Neural cell (in vitro differentiated cells): ENCODE data around the gene HERC2. TPM values are rescaled to one million over a fixed set of nuclear protein-coding genes. Genes with fewer than 3 reads are reported as not detected.
A peak's percentile ranks its signal among the peaks of the same experiment; 100 is the strongest.

Source experiments
- H2AFZ ChIP-seq: fragments of 200-600, 300-800 bp; sonication (generic), shearing (Covaris generic); 2 replicates; pipeline ENCODE4 v1.6.0; 2014; ENCODE audit warnings: low read depth, mild to moderate bottlenecking, antibody characterized with exemption, low read length, moderate library complexity
- H3F3A ChIP-seq: fragments of 200-600 bp; shearing (Covaris generic); 2 replicates; pipeline ENCODE4 v1.6.1; 2016; ENCODE audit warnings: mild to moderate bottlenecking, moderate library complexity, mixed read lengths, antibody characterized with exemption, low read length; ENCODE audit not compliant: insufficient read depth, poor library complexity, severe bottlenecking
- H3K27ac ChIP-seq: fragments of 200-600, 300-800 bp; sonication (generic), shearing (Covaris generic); 2 replicates; pipeline ENCODE4 v1.5.1; 2014; ENCODE audit warnings: mild to moderate bottlenecking, low read length, moderate library complexity
- H3K27me3 ChIP-seq: fragments of 300-800, 200-600 bp; sonication (generic), shearing (Covaris generic); 2 replicates; pipeline ENCODE4 v1.6.0; 2014; ENCODE audit warnings: mild to moderate bottlenecking, low read depth, low read length, moderate library complexity; ENCODE audit not compliant: insufficient read depth
- H3K36me3 ChIP-seq: fragments of 300-800, 200-600 bp; sonication (generic), shearing (Covaris generic); 2 replicates; pipeline ENCODE4 v1.5.1; 2014; ENCODE audit warnings: mild to moderate bottlenecking, antibody characterized with exemption, low read length, moderate library complexity; ENCODE audit not compliant: insufficient read depth
- H3K4me2 ChIP-seq: fragments of 300-800, 200-600 bp; sonication (generic), shearing (Covaris generic); 2 replicates; pipeline ENCODE4 v1.6.0; 2014; ENCODE audit warnings: mild to moderate bottlenecking, low read length
- H3K4me3 ChIP-seq: fragments of 300-800, 200-600 bp; sonication (generic), shearing (Covaris generic); 2 replicates; pipeline ENCODE4 v1.5.1; 2014; ENCODE audit warnings: mild to moderate bottlenecking, low read length, moderate library complexity
- H3K79me2 ChIP-seq: fragments of 200-600 bp; shearing (Covaris generic); replicated peaks from 2 replicates; pipeline ENCODE4 v1.6.0; 2014; ENCODE audit warnings: mild to moderate bottlenecking, low read length, moderate library complexity; ENCODE audit not compliant: insufficient read depth
- H3K9ac ChIP-seq: fragments of 300-800, 200-600 bp; sonication (generic), shearing (Covaris generic); 2 replicates; pipeline ENCODE4 v1.6.1; 2016; ENCODE audit warnings: mild to moderate bottlenecking, low read length, mixed read lengths
- H3K9me2 ChIP-seq: fragments of 200-600 bp; shearing (Covaris generic); 2 replicates; pipeline ENCODE4 v1.6.1; 2016; ENCODE audit warnings: mild to moderate bottlenecking, low read length, mixed read lengths; ENCODE audit not compliant: insufficient read depth
- H3K9me3 ChIP-seq: fragments of 200-600, 300-800 bp; sonication (generic), shearing (Covaris generic); 2 replicates; pipeline ENCODE4 v1.6.1; 2016; ENCODE audit warnings: mild to moderate bottlenecking, mixed run types, low read length, moderate library complexity, mixed read lengths
- H4K20me1 ChIP-seq: fragments of 200-600 bp; shearing (Covaris generic); 2 replicates; pipeline ENCODE4 v1.6.1; 2016; ENCODE audit warnings: mild to moderate bottlenecking, mixed run types; ENCODE audit not compliant: insufficient read depth
- EP300 ChIP-seq: fragments of 450-650 bp; conservative IDR thresholded peaks from 2 replicates; pipeline ENCODE4 v1.6.1; 2014; ENCODE audit warnings: antibody characterized with exemption, mild to moderate bottlenecking, moderate library complexity; ENCODE audit not compliant: poor library complexity, severe bottlenecking
- EZH2 ChIP-seq: fragments of 200-600, 300-800 bp; shearing (Covaris generic), sonication (generic); IDR thresholded peaks from 2 replicates; pipeline ENCODE4 v1.6.1; 2014; ENCODE audit warnings: antibody characterized with exemption, low read length, borderline replicate concordance, mild to moderate bottlenecking; ENCODE audit not compliant: insufficient read depth, poor library complexity, severe bottlenecking
- MXI1 ChIP-seq: fragments of 450-650 bp; conservative IDR thresholded peaks from 2 replicates; pipeline ENCODE4 v1.6.1; 2014; ENCODE audit warnings: antibody characterized with exemption, mild to moderate bottlenecking; ENCODE audit not compliant: poor library complexity, severe bottlenecking
- POLR2AphosphoS5 ChIP-seq: IDR thresholded peaks from 2 replicates; pipeline ENCODE4 v1.6.1; 2012
- RAD21 ChIP-seq: fragments of 450-650 bp; conservative IDR thresholded peaks from 2 replicates; pipeline ENCODE4 v1.6.1; 2014; ENCODE audit warnings: antibody characterized with exemption, mild to moderate bottlenecking, moderate library complexity
- REST ChIP-seq: IDR thresholded peaks from 2 replicates; pipeline ENCODE4 v1.6.1; 2012; ENCODE audit warnings: borderline replicate concordance
- SMC3 ChIP-seq: fragments of 450-650 bp; conservative IDR thresholded peaks from 2 replicates; pipeline ENCODE4 v1.6.1; 2014; ENCODE audit warnings: antibody characterized with exemption, mild to moderate bottlenecking, moderate library complexity; ENCODE audit not compliant: poor library complexity
- TAF1 ChIP-seq: IDR thresholded peaks from 2 replicates; pipeline ENCODE4 v1.6.1; 2012; ENCODE audit warnings: low read depth
- polyA plus RNA-seq: library from polyadenylated mRNA; depleted of rRNA; stranded (reverse); fragments of >200 nt; gene quantifications from 2 replicates; pipeline ENCODE4 v1.2.3, GENCODE V29; 2014
- TF ChIP-seq, protein P1 (sequence below): fragments of 450-650 bp; IDR thresholded peaks from 2 replicates; pipeline ENCODE4 v1.5.1; 2014; ENCODE audit warnings: antibody characterized with exemption, mild to moderate bottlenecking, moderate library complexity; ENCODE audit not compliant: poor library complexity, severe bottlenecking

Gene HERC2
- polyA plus RNA-seq, 1 donor from 2014 or later, result 47.3 TPM

DNA sequence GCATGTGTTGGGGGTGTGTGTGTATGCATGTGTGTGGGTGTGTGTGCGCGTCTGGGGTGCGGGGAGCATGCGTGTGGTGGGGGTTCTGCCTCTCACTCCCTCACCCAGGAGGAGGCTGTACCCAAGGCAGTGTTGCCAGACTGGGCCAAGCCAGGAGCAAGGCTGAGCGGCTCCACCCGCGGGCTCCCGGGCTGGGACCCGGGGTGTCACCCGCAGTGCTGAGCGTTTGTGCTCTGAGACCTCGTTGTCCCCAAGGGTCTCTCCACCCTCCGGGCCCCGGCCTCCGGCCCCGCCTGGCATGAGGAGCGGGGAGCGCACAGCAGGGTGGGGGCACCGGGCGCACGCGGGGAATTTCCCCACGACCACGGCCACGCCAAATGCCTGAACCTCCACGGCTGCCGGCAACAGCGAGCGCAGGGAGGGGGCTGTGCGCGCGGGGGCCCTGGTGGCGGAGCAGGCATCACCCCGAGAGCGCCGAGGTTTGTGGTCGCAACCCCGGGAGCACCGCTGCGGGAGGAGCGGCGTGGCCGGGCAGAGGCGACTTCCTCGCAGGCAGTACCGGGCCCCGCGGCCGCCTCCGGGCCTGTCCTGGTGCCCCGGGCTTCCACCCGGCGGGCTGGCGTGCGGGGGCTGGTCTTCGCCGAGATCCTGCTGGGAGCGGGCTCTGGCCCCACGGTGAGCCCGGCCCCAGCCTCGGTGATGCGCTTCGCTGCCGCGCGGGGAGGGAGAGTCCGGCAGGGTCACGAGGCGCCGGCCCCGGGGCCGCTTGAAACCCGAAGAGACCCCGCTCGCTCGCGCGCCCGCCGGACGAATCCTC lies 215.5 kb downstream of the HERC2 start:
- Histone ChIP-seq H3K27ac (no peak overlapping the region), H3K4me2 (no peak overlapping the region), H3F3A (no peaks in the 10 kb centered on the region), H3K27me3 (peaks cover 32% of the 10 kb centered on the region), H3K36me3 (no peaks in the 10 kb centered on the region), H3K4me3 (peak overlapping the region; percentile 55), H2AFZ (no peak overlapping the region), H3K9me2 (no peaks in the 10 kb centered on the region), H3K9me3 (no peaks in the 10 kb centered on the region), H4K20me1 (no peaks in the 10 kb centered on the region), H3K79me2 (no peaks in the 10 kb centered on the region), H3K9ac (no peak overlapping the region)
- TF ChIP-seq EP300, result no peak
- TF ChIP-seq POLR2AphosphoS5, result no peak
- no peak for TF ChIP-seq TAF1
- TF ChIP-seq RAD21, result no peak
- TF ChIP-seq EZH2, result no peak
- no peak for TF ChIP-seq MXI1
- TF ChIP-seq REST, result no peak
- TF ChIP-seq, protein P1, sequence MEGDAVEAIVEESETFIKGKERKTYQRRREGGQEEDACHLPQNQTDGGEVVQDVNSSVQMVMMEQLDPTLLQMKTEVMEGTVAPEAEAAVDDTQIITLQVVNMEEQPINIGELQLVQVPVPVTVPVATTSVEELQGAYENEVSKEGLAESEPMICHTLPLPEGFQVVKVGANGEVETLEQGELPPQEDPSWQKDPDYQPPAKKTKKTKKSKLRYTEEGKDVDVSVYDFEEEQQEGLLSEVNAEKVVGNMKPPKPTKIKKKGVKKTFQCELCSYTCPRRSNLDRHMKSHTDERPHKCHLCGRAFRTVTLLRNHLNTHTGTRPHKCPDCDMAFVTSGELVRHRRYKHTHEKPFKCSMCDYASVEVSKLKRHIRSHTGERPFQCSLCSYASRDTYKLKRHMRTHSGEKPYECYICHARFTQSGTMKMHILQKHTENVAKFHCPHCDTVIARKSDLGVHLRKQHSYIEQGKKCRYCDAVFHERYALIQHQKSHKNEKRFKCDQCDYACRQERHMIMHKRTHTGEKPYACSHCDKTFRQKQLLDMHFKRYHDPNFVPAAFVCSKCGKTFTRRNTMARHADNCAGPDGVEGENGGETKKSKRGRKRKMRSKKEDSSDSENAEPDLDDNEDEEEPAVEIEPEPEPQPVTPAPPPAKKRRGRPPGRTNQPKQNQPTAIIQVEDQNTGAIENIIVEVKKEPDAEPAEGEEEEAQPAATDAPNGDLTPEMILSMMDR, result no peak
- TF ChIP-seq SMC3, result no peak

- TF ChIP-seq MXI1 (no peak), RAD21 (no peak), EZH2 (no peak), TAF1 (no peak), EP300 (no peak), SMC3 (no peak), REST (no peak), POLR2AphosphoS5 (no peak)
- TF ChIP-seq, protein P1, result no peak
- Histone ChIP-seq H3K9me3 (no peaks in the 10 kb centered on the region), H4K20me1 (no peaks in the 10 kb centered on the region), H3K36me3 (no peaks in the 10 kb centered on the region), H3K9me2 (no peaks in the 10 kb centered on the region), H3K27ac (no peak overlapping the region), H3K27me3 (peaks cover 32% of the 10 kb centered on the region), H3K9ac (no peak overlapping the region), H3F3A (no peaks in the 10 kb centered on the region), H3K79me2 (no peaks in the 10 kb centered on the region), H3K4me3 (no peak overlapping the region), H2AFZ (no peak overlapping the region), H3K4me2 (no peak overlapping the region)
Measured at GRCh38 chr15:28105793-28106192, 216.2 kb downstream of the HERC2 start.
